Lung (tissue), 12 donors: ENCODE results near the gene SHANK1. TPM values are rescaled to one million over a fixed set of nuclear protein-coding genes. Genes with fewer than 3 reads are reported as not detected.

Experiments used
- ATAC-seq: fragments of 200-7000 bp; cut with Tn5 transposase; one replicate; pipeline ENCODE4 v1.9.1; 2020; ENCODE audit warnings: moderate number of reproducible peaks; ENCODE audit not compliant: insufficient read depth, low FRiP score
- DNase-seq, 3 donors: peaks; one replicate each; pipeline ENCODE4 v3.0.0-alpha.2; 2013 to 2017
- H3K27ac ChIP-seq, 2 donors: one replicate each; pipeline ENCODE4 v1.5.1; 2013; ENCODE audit warnings: mild to moderate bottlenecking in 2 of 2, moderate library complexity in 2 of 2, control low read depth in 1 of 2, inconsistent platforms in 1 of 2, low read depth in 1 of 2, low read length in 1 of 2
- H3K27me3 ChIP-seq, 3 donors: one replicate each; pipeline ENCODE4 v1.5.1; 2013; ENCODE audit warnings: low read length in 2 of 3; ENCODE audit not compliant: control insufficient read depth in 3 of 3, insufficient read depth in 3 of 3
- H3K36me3 ChIP-seq, 4 donors: one replicate each; pipeline ENCODE4 v1.5.1; 2013; ENCODE audit warnings: low read length in 4 of 4, mild to moderate bottlenecking in 1 of 4, moderate library complexity in 1 of 4; ENCODE audit not compliant: control insufficient read depth in 4 of 4, insufficient read depth in 4 of 4
- H3K4me1 ChIP-seq, 5 donors: one replicate each; pipeline ENCODE4 v1.5.1; 2013; ENCODE audit warnings: low read length in 5 of 5, mild to moderate bottlenecking in 2 of 5, moderate library complexity in 1 of 5; ENCODE audit not compliant: control insufficient read depth in 5 of 5, insufficient read depth in 5 of 5
- H3K4me3 ChIP-seq: one replicate; pipeline ENCODE4 v1.5.1; 2013; ENCODE audit warnings: mild to moderate bottlenecking, control low read depth, moderate library complexity
- H3K9ac ChIP-seq, 2 donors: one replicate each; pipeline ENCODE4 v1.5.1; 2013; ENCODE audit warnings: low read length in 2 of 2, control low read depth in 1 of 2; ENCODE audit not compliant: insufficient read depth in 1 of 2
- H3K9me3 ChIP-seq, 4 donors: one replicate each; pipeline ENCODE4 v1.5.1; 2013; ENCODE audit warnings: low read length in 3 of 4, mild to moderate bottlenecking in 1 of 4, moderate library complexity in 1 of 4; ENCODE audit not compliant: control insufficient read depth in 4 of 4, insufficient read depth in 3 of 4
- CTCF ChIP-seq: IDR thresholded peaks from 2 replicates; pipeline ENCODE4 v1.5.1; 2012; ENCODE audit warnings: mild to moderate bottlenecking; ENCODE audit errors: control extremely low read depth, extremely low read depth
- WGBS, 2 donors: extraction: QIAGEN DNeasy Blood & Tissue Kit; methylation state at CpG; one replicate each; pipeline ENCODE4 v1.1.7; 2013; 5-methylcytosine and 5-hydroxymethylcytosine counted together
- polyA plus RNA-seq, 2 donors: library from polyadenylated mRNA; stranded (reverse); fragments of 200-250 nt; gene quantifications; one replicate each; pipeline ENCODE4 v1.2.1, GENCODE V29; 2013
- total RNA-seq, 2 donors: library from RNA; depleted of rRNA in 1 of 2; stranded (reverse); fragments of >200 nt in 1 of 2; gene quantifications; one replicate each; pipeline ENCODE4 v1.2.1, GENCODE V29; 2014 to 2021
- donor health status: control.
- donor health status: control.
- donor health status: Bipolar disorder and iron deficiency.
- donor health status: healthy.
- donor health status: DM: yes; HTN: yes; CAD: no.

SHANK1 gene
- total and polyA plus RNA-seq, 4 donors, result 0.15 to 1.2 (median 0.21) TPM

DNA sequence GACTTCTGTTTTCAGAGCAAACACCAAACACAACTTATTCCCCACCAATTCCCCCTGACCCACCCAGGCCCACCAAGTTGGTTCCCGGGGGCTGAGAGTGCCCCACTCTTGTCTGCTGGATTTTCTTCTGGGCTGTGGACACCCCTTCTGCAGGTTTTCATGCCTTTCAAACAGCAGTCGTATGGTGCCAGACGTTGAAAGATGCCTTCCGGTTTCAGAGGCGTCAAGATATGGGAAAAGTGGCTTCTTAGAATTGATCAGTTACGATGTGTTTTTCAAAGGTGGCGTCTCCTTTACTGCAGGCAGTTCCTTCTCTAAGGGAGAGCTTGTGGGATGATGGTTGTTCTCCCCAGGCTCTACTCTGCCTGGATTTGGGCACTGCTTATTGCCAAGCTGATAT, 16.3 kb upstream of the SHANK1 start:
- H3K36me3 ChIP-seq, result no peaks in the 10 kb centered on the region
- H3K4me1 ChIP-seq, result no peaks in the 10 kb centered on the region
- no peak overlapping the region for H3K4me3 ChIP-seq
- H3K9me3 ChIP-seq, result no peaks in the 10 kb centered on the region
- WGBS, 2 donors, result 55 to 56% methylated on average over 7 of the region's 7 CpGs
- DNase-seq (no peak), ATAC-seq (no peak)
- TF ChIP-seq CTCF, result no peak
- H3K27me3 ChIP-seq, result peaks cover 0 to 21% (median 13%) of the 10 kb centered on the region in 3 donors
- no peak overlapping the region for H3K27ac ChIP-seq
- H3K9ac ChIP-seq, result no peak overlapping the region

DNA sequence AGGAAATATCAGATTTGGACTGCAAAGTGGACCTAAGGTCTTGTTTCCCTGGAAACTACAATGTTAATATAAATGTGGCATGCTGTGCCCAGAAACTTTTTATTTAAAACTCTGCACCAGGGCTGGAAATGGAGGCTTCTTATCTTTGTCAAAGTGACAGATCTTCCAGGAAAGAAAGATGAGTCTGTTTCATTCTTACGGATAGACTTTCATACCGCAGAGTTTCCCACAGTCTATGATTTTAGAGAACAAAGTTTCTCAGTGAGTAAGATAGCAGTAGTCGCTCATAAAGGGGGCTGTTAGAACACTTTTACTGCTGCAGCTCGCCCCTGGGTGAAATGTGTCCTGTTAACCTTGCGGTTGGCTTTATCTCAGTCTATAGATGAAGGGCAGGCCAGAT, 10.3 kb upstream of the SHANK1 start:
- peaks cover 2 to 5% (median 4%) of the 10 kb centered on the region in 3 donors for H3K27me3 ChIP-seq

GRCh38 chr19:50728084-50728737, 8.6 kb upstream of the SHANK1 start:
- H3K9me3 ChIP-seq, result peaks cover 0 to 3% (median 0%) of the 10 kb centered on the region in 4 donors
- H3K27ac ChIP-seq, result no peak overlapping the region
- ATAC-seq, result no peak
- no peak overlapping the region for H3K4me3 ChIP-seq
- peak; percentile 69 to 79 (median 77) for DNase-seq
- peaks cover 4 to 7% (median 5%) of the 10 kb centered on the region in 3 donors for H3K27me3 ChIP-seq
- TF ChIP-seq CTCF, result no peak
- H3K9ac ChIP-seq, result no peak overlapping the region
- peaks cover 0 to 19% (median 7%) of the 10 kb centered on the region in 5 donors for H3K4me1 ChIP-seq
- peaks cover 0 to 12% (median 6%) of the 10 kb centered on the region in 4 donors for H3K36me3 ChIP-seq
- 11 to 19% methylated on average over 39 of the region's 39 CpGs for WGBS, 2 donors

More for the DNA sequence above, 10.3 kb upstream of the SHANK1 start:
- Histone ChIP-seq H3K9ac (no peak overlapping the region), H3K4me3 (no peak overlapping the region), H3K9me3 (peaks cover 0 to 3% (median 0%) of the 10 kb centered on the region in 4 donors), H3K36me3 (peaks cover 0 to 12% (median 6%) of the 10 kb centered on the region in 4 donors), H3K27ac (no peak overlapping the region), H3K4me1 (peaks cover 0 to 14% (median 7%) of the 10 kb centered on the region in 5 donors)
- DNase-seq, result no peak
- 77 to 86% methylated on average over 5 of the region's 5 CpGs for WGBS, 2 donors
- TF ChIP-seq CTCF, result no peak
- no peak for ATAC-seq
